Mucosa of stomach (tissue), 1 donor: ENCODE results near the gene TCHP.
"Not testable (repeated sequence)": the region's sequence is repeated elsewhere in the genome, so short reads cannot be mapped to it uniquely, and the experiment has no call there.

Source experiments
- H3K27me3 ChIP-seq: one replicate; pipeline ENCODE4 v1.7.0; 2013; ENCODE audit warnings: mild to moderate bottlenecking, low read length; ENCODE audit not compliant: control insufficient read depth, insufficient read depth
- H3K36me3 ChIP-seq: one replicate; pipeline ENCODE4 v1.7.0; 2013; ENCODE audit warnings: low read length; ENCODE audit not compliant: control insufficient read depth, insufficient read depth
- H3K4me1 ChIP-seq: one replicate; pipeline ENCODE4 v1.7.0; 2013; ENCODE audit warnings: mild to moderate bottlenecking, low read length; ENCODE audit not compliant: control insufficient read depth, insufficient read depth
- H3K4me3 ChIP-seq: one replicate; pipeline ENCODE4 v1.7.0; 2013; ENCODE audit warnings: low read length
- H3K9ac ChIP-seq: one replicate; pipeline ENCODE4 v1.7.0; 2013; ENCODE audit warnings: mild to moderate bottlenecking, low read length, moderate library complexity
- H3K9me3 ChIP-seq: one replicate; pipeline ENCODE4 v1.7.0; 2013; ENCODE audit warnings: mild to moderate bottlenecking, low read length, moderate library complexity; ENCODE audit not compliant: control insufficient read depth
- donor health status: Pancreatic carcinoma.

The TCHP gene, protein sequence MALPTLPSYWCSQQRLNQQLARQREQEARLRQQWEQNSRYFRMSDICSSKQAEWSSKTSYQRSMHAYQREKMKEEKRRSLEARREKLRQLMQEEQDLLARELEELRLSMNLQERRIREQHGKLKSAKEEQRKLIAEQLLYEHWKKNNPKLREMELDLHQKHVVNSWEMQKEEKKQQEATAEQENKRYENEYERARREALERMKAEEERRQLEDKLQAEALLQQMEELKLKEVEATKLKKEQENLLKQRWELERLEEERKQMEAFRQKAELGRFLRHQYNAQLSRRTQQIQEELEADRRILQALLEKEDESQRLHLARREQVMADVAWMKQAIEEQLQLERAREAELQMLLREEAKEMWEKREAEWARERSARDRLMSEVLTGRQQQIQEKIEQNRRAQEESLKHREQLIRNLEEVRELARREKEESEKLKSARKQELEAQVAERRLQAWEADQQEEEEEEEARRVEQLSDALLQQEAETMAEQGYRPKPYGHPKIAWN

DNA sequence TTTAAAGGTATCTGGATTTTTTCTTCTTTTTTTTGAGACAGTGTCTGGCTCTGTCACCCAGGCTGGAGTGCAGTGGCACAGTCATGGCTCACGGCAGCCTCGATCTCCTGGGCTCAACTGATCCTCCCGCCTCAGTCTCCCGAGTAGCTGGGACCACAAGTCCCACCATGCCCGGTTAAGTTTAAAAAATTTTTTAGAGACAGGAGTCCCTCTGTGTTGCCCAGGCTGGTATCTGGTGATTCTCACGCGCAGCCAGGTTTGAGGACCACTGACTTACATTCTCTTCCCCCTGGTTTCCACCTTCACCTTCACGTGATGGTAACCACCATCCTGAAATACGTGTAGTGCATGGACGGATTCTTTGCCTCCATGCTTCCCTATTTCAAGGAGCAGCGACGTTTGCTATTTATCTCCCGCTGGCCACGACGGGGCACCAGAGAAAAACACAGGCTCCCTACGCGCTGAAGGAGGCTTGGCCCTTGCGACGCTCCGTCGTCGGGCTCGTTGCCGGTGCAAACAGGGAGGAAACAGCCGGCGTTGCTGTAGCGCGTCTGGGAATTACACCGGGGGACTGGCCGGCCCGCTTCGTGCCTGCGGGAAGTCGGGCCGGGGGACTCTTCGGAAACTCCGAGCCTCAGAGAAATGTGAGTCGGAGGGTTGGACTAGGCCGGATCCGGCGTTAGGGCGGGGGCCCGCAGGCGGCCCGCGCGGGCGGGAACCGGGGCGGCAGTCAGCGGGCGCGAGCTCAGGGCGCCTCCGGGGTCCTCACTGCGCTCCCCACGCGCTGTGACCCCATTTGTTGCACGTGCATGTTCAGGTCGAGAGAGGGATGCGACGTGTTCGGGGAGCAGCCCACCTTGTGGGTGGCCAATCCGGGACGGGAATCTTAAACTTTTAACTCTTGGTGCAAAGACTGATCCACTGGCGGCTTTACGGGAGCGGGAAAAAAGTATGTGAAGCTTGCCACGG, at the start of gene TCHP:
Gene TCHP, plus strand, starts transcription at position 492 of the 969 bp plus-strand sequence. CDS start 2,753 bp downstream, outside the sequence.
- Histone ChIP-seq H3K4me3 (peak within 1 kb of the TSS; percentile 95), H3K9ac (peak within 1 kb of the TSS; percentile 78), H3K36me3 (no peaks in the 10 kb centered on the region), H3K27me3 (no peaks in the 10 kb centered on the region), H3K9me3 (no peaks in the 10 kb centered on the region), H3K4me1 (peaks cover 13% of the 10 kb centered on the region)

DNA sequence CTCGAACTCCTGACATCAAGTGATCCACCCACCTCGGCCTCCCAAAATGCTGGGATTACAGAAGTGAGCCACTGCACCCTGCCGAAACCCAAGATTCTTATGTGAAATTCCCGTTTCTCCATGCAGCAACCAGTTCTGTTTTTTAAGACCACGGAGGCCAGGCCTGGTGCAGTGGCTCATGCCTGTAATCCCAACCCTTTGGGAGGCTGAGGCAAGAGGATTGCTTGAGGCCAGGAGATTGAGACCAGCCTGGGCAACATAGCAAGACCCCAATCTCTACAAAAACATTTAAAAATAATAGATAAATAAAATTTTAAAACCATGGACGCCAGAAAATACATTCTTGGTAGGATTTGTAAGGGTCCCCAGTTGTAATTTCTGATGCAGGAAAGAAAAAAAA, 49.6 kb upstream of the TCHP start:
- H3K36me3 ChIP-seq, H3K4me3 ChIP-seq, H3K9ac ChIP-seq, H3K9me3 ChIP-seq, H3K27me3 ChIP-seq: not testable (repeated sequence)
- H3K4me1 ChIP-seq, result peaks cover 12% of the 10 kb centered on the region

DNA sequence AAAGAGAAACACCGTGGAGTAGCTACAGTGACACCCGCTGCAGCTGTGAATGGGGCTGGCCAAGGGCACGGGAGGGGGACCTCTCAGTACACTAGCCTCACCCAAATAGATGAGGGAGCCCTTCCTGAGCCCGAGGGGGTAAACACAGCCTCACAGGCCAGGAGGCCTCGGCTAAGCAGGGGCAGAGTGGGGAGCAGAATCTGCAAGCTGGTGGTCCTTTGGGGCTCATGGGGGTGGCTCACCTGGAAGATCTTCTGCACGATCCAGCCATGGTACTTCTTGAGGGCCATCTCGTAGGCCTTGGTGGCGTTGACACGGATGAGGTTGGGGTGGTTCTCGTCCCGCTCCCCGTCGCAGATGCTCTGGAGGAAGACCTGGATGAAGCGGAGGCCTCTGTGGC, 44.7 kb upstream of the TCHP start:
- H3K4me3 ChIP-seq, result no peak overlapping the region
- no peaks in the 10 kb centered on the region for H3K27me3 ChIP-seq
- no peak overlapping the region for H3K9ac ChIP-seq
- H3K36me3 ChIP-seq, result no peaks in the 10 kb centered on the region
- H3K4me1 ChIP-seq, result no peaks in the 10 kb centered on the region
- no peaks in the 10 kb centered on the region for H3K9me3 ChIP-seq

DNA sequence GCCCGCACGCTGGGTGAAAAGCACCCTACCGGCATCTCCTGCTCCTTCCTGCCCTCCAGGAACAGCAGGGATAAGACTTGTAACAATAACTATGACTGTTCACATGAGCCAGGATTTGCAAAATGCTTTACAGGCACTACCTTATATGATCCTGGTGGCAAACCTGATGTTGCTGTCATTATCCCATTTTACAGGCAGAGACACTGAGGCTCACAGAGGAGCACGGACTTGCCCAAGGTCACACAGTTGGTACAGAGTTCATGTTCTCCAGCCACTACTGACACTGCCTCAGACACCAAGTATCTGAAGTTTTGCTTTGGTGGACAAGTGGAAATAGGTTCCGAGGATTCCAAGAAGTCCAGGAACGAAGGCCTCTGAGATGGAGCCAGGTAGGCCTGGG, 42.4 kb upstream of the TCHP start:
- no peaks in the 10 kb centered on the region for H3K36me3 ChIP-seq

DNA sequence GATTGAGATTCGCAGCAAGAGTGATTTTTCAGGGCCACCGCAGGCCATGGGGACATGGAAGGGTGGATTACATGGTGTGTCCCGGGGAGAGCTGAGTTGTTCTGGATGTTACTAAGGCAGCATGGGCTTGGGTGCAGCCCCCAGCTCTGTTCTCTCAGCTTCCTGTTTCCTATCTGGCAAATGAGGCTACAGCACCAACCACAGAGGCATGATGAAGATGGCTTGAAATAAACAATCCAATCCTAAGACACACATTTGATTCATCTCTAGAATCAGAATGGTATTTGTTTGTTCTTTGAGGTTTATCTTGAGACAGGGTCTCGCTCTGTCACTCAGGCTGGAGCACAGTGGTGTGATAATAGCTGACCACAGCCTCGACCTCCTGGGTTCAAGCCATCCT, 41.3 kb upstream of the TCHP start:
- H3K9me3 ChIP-seq, result no peaks in the 10 kb centered on the region
- H3K9ac ChIP-seq, result no peak overlapping the region
- peaks cover 2% of the 10 kb centered on the region for H3K4me1 ChIP-seq
- no peaks in the 10 kb centered on the region for H3K36me3 ChIP-seq
- H3K4me3 ChIP-seq, result no peak overlapping the region
- no peaks in the 10 kb centered on the region for H3K27me3 ChIP-seq

More for the DNA sequence above, 42.4 kb upstream of the TCHP start:
- Histone ChIP-seq H3K9ac (no peak overlapping the region), H3K4me3 (no peak overlapping the region), H3K4me1 (no peaks in the 10 kb centered on the region), H3K27me3 (no peaks in the 10 kb centered on the region), H3K9me3 (no peaks in the 10 kb centered on the region)

DNA sequence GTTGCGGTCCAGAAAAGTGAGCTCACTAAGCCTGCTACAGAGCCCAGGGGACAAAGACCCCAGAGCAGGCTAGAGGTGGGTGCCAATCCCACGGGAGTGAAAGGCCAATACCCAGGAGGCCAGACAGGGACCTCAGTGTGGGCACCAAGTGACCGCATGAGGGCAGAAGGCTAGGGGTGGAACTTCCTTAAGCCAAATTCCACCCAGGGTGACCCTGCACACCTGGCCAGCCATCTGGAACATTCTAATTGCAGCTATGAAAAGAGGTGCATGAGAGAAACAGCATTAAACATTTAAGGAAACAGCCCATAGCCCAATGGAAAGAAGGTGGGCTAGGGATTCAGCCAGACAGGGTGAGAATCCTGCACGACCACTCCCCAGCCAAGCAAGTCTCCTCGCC, 39.1 kb upstream of the TCHP start:
- no peaks in the 10 kb centered on the region for H3K9me3 ChIP-seq
- no peak overlapping the region for H3K4me3 ChIP-seq
- H3K36me3 ChIP-seq, result no peaks in the 10 kb centered on the region
- no peak overlapping the region for H3K9ac ChIP-seq
- H3K27me3 ChIP-seq, result no peaks in the 10 kb centered on the region
- peaks cover 19% of the 10 kb centered on the region for H3K4me1 ChIP-seq

DNA sequence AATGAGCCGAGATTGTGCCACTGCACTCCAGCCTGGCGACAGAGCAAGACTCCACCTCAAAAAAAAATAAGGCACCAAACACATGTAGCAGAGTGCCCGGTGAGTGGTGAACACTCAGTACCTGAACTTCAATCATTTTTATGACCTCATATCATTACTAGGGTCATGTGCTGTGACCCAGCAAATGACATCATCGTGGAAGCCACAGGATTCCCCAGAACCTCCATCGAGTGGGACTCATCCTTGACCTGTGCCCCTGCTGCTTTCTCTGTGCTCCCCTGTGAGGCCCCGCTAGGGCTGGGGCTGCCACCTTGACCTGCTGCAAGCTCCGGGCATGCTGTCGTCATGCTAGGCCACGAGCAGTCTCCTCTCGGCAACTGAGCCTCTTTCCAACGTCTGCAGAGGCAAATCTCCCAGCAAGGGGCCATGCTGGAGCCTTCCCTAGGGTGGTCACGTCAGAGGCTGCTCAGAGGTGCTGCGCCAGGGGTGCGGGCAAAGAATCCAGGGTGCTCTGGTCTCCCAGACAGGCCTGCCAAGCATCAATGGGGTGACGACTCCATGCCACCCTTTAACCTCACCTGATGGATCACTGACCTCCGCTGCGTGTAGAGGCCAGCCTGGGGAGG, 38.3 kb upstream of the TCHP start:
- Histone ChIP-seq H3K4me3 (no peak overlapping the region), H3K36me3 (no peaks in the 10 kb centered on the region), H3K9me3 (no peaks in the 10 kb centered on the region), H3K9ac (no peak overlapping the region), H3K27me3 (no peaks in the 10 kb centered on the region), H3K4me1 (peaks cover 19% of the 10 kb centered on the region)

DNA sequence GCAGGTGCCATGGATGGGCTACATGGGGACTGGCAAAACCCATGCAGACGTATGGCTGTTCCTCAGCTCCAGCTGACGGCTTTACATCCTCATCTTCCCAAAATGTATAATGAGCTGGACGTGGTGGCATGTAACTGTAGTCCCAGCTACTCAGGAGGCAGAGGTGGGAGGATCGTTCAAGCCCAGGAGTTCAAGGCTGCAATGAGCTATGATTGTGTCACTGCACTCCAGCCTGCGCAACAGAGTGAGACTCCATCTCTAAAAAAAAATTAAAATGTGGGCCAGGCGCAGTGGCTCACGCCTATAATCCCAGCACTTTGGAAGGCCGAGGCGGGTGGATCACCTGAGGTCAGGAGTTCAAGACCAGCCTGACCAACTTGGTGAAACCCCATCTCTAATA, 37.6 kb upstream of the TCHP start:
- H3K4me1 ChIP-seq, result peaks cover 19% of the 10 kb centered on the region
- H3K9me3 ChIP-seq, H3K27me3 ChIP-seq, H3K36me3 ChIP-seq, H3K4me3 ChIP-seq, H3K9ac ChIP-seq: not testable (repeated sequence)

DNA sequence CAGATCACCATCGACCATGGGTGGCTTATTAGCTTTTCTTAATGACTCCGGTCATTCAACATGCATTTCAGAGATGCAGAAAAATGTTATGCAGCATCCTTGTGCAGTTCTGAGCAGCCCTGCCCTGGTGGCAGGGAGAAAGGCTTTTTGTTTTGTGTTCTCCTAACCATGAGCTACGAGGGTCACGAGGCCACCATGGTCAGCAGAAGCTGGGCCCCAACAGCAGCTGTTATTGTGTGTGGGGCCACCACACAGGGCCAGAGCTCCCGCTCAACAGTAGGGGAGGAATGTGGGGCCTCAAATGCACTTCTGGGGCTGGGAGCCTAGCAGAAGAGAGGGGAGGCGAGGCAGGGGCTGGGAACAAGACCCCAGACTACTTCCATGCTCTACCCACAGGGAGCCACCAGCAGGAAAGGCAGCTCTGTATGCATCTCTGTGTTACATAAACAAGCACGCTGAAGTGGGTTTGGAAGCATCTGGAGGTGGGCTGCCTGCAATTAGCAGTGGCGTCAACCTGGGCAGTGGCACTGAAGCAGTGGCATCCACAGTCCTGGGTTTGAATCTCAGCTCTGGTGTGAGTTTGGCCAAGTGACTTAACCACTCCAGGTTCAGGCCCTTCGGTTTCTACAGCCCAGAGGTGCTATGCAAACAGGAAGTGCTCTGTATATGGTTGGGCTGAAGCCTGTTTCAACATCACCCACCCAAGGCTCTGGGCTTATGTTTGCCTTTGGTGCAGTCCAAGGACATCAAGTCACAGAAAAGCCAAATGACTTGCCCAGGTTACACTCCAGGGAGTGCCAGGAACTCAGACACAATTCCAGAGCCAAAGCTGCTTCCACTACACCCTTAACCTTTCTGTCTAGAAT, 36.0 kb upstream of the TCHP start:
- no peak overlapping the region for H3K4me3 ChIP-seq
- H3K27me3 ChIP-seq, result no peaks in the 10 kb centered on the region
- H3K9me3 ChIP-seq, result no peaks in the 10 kb centered on the region
- H3K9ac ChIP-seq, result peak overlapping the region; percentile 38
- H3K4me1 ChIP-seq, result peaks cover 19% of the 10 kb centered on the region
- H3K36me3 ChIP-seq, result no peaks in the 10 kb centered on the region

DNA sequence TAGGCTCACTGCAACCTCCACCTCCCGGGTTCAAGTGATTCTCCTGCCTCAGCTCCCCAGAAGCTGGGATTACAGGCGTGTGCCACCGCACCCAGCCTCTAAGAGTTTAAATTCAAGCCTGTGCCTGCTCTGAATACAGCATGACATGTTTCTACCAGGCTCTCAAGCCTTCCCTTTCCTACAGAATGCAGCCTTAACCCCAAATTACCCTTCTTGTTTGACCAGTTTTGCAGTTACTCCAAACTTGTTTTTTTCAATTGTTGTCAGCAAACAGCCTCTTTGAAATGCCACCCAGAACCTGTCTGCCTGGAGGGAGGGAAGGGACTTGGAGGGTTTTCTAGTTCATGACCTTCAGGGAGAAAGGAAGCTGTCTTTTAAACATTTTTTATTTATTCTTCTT, 35.2 kb upstream of the TCHP start:
- Histone ChIP-seq H3K4me1 (peaks cover 19% of the 10 kb centered on the region), H3K27me3 (no peaks in the 10 kb centered on the region), H3K36me3 (no peaks in the 10 kb centered on the region), H3K9me3 (no peaks in the 10 kb centered on the region), H3K9ac (no peak overlapping the region), H3K4me3 (no peak overlapping the region)
